Astrocyte of the hippocampus (primary cell): ENCODE results near the gene MAP2K4.
A peak's percentile ranks its signal among the peaks of the same experiment; 100 is the strongest.

Experiments
- DNase-seq: peaks from one replicate; pipeline ENCODE4 v3.0.0; 2011; ENCODE audit warnings: low read depth, low spot score

Gene MAP2K4

DNA sequence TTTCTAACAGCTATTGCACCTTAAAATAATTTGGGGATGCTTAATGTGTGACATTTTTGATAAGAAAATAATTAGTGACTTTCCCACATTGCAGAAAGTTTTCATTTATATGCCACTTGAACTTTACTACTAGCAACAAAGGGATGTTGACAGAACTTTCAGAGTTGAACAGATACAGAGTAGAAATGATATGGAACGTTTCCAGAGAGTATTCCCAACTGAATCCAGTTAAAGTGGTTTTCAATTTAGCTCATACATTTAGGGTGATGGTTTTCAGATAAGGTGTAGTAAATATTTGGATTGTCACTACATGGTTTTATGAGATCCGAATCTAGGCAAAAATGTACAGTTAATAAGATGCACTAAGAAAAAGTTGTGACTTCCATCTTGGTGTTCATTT, 17.3 kb downstream of the MAP2K4 start:
- no peak for DNase-seq

DNA sequence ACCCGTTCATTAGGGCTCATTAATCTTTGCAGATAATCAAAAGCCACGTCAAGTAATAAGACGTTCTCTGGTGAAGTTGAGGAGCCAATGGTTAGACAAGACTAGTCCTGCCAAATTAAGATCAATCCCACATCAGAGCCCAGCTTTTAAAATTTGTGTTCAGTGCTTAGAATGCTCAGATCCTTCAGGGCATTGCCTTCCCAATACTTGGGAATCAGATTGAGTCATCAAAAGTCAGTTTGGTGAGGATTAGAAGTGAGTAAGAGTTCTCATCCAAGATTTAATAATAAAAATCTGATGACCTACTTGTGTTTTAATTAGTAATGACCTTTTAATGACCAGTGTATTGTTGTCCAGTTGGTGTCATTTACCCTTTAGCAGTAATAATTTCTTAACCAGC, 19.8 kb downstream of the MAP2K4 start:
- DNase-seq = no peak

DNA sequence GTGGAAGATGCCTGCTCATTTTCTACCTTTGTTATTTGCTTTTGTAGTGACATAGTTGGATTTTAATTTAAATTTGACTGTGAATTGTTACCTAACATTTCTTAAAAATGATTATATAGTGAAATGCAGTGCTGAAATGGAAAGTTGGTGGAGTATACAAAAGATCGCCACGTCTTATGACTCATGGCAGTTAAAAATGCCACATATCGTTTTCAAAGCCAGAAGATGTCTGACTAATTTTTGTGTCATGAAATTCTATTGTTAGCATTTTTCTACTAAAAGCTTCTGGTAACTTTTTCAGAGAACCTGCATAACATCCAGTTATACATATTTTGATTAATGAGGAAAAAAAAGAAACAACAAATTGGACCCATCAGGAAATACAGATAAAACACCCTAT, 20.6 kb downstream of the MAP2K4 start:
- DNase-seq = peak; percentile 67

DNA sequence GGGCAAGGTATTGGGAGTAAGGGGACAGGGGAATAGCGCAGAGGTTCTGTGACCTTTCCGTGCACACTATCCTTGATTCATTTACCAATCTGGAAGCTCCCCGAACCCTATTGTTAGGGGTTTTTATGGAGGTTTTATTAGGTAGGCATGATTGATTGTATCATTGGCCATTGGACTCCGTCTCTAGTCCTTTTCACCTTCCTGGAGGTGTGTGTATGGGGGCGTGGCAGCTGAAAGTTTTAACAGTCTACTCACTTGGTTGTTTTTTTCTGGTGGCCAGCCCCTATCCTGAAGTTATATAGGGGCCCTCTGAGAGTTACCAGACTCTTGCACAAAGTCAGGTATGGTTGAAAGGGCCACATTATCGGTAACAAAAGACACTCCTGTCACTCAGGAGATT, 23.0 kb downstream of the MAP2K4 start:
- no peak for DNase-seq

DNA sequence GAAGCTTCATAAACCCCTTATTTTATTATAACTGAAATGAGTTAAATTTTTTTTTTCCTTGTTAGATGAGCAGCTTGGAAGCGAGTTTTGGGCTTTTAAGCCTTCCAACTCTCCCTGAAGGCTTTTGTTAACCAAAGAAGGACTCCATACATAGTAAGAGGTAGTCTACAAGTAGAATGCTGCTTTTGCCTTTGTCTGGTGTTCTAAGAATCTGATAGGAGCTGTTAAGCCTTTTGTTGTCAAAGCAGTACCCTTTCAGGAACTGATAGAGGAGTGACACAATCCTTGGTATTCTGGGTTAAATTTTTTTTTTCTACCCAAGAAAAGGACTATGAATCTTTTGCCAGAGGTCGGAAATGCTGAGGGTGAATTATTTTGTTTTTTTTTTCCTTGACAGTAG, 26.1 kb downstream of the MAP2K4 start:
- no peak for DNase-seq

- DNase-seq = peak; percentile 28
Measured at GRCh38 chr17:12047681-12048376, 27.2 kb downstream of the MAP2K4 start.

- DNase-seq = no peak
Measured at GRCh38 chr17:12048843-12049473, 28.3 kb downstream of the MAP2K4 start.

GRCh38 chr17:12050646-12051225, 30.1 kb downstream of the MAP2K4 start:
- DNase-seq = no peak

DNA sequence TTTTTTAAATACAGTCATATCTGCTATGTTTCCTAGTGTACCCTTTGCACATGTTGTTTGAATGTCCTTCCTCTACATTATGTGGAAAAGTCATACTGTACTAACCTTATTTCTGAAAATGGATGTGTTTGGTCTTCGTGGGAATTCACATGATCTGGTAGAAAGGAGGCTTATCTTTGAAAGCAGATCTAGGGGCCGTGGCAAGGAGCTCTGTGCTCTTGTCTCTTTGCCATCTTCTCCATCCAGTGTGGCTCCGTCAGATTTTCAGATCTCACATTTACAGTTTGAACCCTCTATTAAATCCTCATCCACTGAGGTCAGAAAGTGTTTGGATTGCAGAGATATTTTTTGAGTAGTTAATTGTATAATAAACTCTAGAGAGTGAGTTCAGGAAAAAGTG, 32.9 kb downstream of the MAP2K4 start:
- no peak for DNase-seq

DNA sequence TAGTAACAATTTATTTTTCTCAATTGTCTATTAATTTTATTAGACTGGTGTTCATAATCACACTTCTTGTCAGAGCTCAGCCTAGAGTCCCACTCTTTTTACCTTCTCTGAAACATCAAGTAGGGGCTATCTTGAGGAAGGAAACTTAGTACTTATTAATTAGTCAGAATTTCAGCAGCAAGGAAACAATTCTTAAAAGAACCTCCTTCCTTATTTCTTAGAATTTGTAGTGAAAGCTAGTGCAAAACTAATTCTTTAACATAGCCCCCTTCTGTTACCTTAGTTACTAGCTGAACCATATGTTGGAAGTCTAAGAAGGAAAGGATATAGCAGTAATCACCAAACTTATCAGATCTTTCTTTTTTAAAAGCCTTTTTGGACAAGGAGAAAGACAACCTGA, 35.2 kb downstream of the MAP2K4 start:
- DNase-seq = no peak

DNA sequence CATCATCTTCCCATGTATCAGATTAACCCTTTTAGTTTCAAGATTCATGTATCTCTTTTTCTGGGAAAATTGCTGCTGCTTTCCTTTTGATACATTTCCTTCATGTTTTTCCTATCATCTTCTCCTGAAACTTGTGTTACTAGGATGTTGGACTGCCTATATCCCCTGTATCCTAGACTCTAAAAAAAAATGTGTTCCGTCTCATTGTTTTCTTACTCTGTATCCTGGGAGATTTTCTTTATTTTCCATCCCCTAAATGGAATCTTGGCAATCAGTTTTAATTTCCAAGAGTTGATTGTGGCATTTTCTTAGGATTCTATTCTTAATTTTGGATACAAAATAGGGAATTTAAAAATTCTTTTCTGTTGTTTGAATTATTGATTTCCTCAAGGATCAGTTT, 36.8 kb downstream of the MAP2K4 start:
- no peak for DNase-seq

DNA sequence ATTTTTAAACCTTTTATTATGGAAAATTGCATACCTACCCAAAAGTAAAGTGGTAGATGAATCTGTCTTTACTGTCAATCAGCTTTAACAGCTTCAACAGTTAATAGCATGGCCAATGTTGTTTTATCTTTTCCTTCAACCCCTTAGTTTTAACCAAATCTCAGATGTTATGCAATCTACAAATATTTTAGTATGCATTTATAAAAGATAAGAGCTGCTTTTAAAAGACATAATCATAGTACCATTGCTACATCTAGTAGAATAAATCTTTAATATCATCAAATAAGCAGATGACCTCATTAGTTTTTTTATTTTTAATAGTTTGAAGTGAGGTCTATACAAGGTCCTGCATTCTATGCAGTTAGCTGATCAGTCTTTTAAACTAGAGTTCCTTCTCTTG, 37.9 kb downstream of the MAP2K4 start:
- no peak for DNase-seq

DNA sequence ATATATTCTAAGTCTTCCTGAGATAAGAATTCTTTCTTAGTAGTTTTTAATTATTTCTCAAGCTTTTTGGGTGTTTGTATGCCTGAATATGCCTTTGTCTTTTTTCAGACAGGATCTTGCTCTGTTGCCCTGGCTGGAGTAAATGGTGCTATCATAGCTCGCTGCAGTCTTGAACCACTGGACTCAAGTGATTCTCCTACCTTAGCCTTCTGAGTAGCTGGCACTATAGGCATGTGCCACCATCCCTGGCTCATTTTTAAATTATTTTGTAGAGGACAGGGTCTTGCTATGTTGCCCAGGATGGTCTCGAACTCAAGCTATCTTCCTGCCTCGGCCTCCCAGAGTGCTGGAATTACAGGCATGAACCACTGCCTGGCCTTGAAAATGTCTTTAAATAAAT, 41.6 kb downstream of the MAP2K4 start:
- no peak for DNase-seq

- no peak for DNase-seq
Measured at GRCh38 chr17:12064395-12064794, 43.7 kb downstream of the MAP2K4 start.

DNA sequence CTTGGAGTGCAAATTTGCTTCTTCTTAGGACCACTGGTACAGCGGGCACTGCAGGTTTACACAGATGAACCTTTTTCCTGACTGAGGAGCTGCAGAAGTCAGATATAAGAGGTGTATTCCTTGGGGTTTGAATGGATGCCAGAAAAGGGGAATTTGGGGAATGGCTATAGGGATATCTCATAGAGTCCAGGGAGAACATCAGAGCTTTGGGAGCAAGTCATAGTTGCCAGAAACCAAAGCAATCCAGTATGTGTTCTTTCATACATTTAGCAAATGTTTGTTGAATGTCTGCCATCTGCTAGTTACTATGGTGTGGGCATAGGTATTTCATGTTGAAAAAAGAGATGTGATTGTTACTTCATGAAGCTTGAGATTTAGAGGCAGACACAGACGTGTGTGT, 46.8 kb downstream of the MAP2K4 start:
- no peak for DNase-seq

DNA sequence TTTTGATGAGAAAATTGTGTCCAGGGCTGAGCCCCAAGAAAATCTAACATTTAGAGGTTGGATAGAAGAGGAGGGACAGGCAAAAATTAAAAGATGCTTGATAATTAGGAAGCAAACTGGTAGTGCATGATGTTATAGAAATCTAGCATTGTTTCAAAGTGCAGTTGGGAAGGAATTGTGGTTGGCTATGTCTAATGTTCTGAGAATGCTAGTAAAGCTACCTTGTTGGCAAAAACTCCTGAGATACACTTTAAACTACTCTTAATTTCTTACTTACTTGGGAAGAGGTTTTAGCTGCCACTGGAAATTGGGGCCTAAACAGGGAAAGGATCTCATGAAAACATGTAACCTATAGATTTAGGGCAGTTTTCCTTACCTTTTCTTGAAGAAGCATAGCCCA, 48.3 kb downstream of the MAP2K4 start:
- DNase-seq = peak; percentile 28

GRCh38 chr17:12070561-12070960, 49.9 kb downstream of the MAP2K4 start:
- DNase-seq = peak; percentile 75

DNA sequence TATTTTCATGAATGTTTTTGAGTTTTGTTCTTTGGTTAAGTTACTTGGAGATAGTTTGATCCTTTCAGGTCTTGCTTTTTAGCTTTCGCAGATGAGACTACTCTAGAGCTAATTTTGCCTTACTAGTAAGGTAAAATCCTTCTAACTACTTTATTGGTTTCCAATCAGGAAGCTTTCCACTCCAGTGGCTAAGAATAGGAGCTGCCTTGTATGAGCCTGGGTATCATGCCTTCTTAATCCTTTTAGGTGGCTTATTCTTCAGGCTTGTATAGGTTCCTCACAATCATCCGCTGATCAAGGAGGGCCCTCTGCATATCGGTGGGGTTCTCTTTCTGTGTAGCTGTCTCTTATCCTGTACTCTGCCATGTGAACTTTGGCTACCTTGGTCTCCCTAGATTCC, 53.7 kb downstream of the MAP2K4 start:
- DNase-seq = no peak

DNA sequence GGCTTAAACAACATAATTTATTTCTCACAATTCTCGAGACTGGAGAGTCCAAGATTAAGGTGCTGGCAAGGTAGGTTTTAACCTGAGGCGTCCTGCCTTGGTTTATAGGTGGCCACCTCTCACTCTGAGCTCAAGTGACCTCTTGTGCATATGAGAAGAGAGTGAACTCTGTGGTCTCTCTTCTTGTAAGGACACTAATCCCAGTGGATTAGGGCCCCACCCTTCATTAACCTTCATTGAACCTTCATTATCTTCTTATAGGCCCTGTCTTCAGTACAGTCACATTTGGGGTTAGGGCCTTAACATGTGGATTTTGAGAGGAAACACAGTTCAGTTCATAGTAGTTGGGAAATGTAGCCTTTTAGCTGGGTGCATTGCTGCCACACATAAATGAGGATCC, 57.1 kb downstream of the MAP2K4 start:
- DNase-seq = no peak

- DNase-seq = peak; percentile 88
Measured at GRCh38 chr17:12078791-12079190, 58.1 kb downstream of the MAP2K4 start.

- peak; percentile 16 for DNase-seq
Measured at GRCh38 chr17:12081720-12082119, 61.0 kb downstream of the MAP2K4 start.

- DNase-seq = no peak
Measured at GRCh38 chr17:12085076-12085949, 64.6 kb downstream of the MAP2K4 start.
